Spleen (tissue), 11 donors: ENCODE results near the gene CLOCK. TPM values are rescaled to one million over a fixed set of nuclear protein-coding genes. Genes with fewer than 3 reads are reported as not detected.

Experiments
- DNase-seq: peaks from one replicate; pipeline ENCODE4 v3.0.0-alpha.2; 2020
- H3K27ac ChIP-seq, 8 donors: fragments of 200-600 bp; sonication (generic) in 7 of 8; 1 replicate in 4 of 8; 2 replicates in 4 of 8; pipeline versions ENCODE4 v1.5.0 to v1.8.0; 2016 to 2021; ENCODE audit warnings: inconsistent platforms in 4 of 8, mild to moderate bottlenecking in 4 of 8, moderate library complexity in 1 of 8
- H3K27me3 ChIP-seq, 7 donors: fragments of 200-600 bp; sonication (generic) in 6 of 7; replicated peaks in 1 of 7; 1 replicate in 4 of 7; 2 replicates in 3 of 7; pipeline versions ENCODE4 v1.5.0 to v1.8.0; 2016 to 2021; ENCODE audit warnings: inconsistent platforms in 3 of 7, mild to moderate bottlenecking in 1 of 7
- H3K36me3 ChIP-seq, 6 donors: fragments of 200-600 bp; sonication (generic) in 5 of 6; 1 replicate in 4 of 6; 2 replicates in 2 of 6; pipeline versions ENCODE4 v1.5.0 to v1.8.0; 2016 to 2021; ENCODE audit warnings: inconsistent platforms in 2 of 6
- H3K4me1 ChIP-seq, 6 donors: fragments of 200-600 bp; sonication (generic) in 5 of 6; 1 replicate in 3 of 6; 2 replicates in 3 of 6; pipeline versions ENCODE4 v1.5.0 to v1.8.0; 2016 to 2021; ENCODE audit warnings: inconsistent platforms in 3 of 6
- H3K4me3 ChIP-seq, 8 donors: fragments of 200-600 bp; sonication (generic) in 7 of 8; 1 replicate in 4 of 8; 2 replicates in 4 of 8; pipeline versions ENCODE4 v1.5.0 to v1.8.0; 2016 to 2021; ENCODE audit warnings: inconsistent platforms in 4 of 8, mild to moderate bottlenecking in 4 of 8, moderate library complexity in 2 of 8
- H3K9me3 ChIP-seq, 8 donors: fragments of 200-600 bp; sonication (generic) in 7 of 8; 1 replicate in 4 of 8; 2 replicates in 4 of 8; pipeline versions ENCODE4 v1.5.0 to v1.8.0; 2016 to 2021; ENCODE audit warnings: inconsistent platforms in 4 of 8
- POLR2A ChIP-seq, 3 donors: fragments of 450-650 bp; IDR thresholded peaks; one replicate each; pipeline ENCODE4 v1.5.1; 2017; ENCODE audit warnings: antibody characterized with exemption in 3 of 3, mild to moderate bottlenecking in 1 of 3
- POLR2AphosphoS5 ChIP-seq, 3 donors: sonication (generic); formaldehyde crosslinking; IDR thresholded peaks; one replicate each; pipeline ENCODE4 v1.5.1; 2017; ENCODE audit warnings: antibody characterized with exemption in 3 of 3
- WGBS, 5 donors: extraction: QIAGEN DNeasy Blood & Tissue Kit in 3 of 5; methylation state at CpG; one replicate each; pipeline versions ENCODE4 v1.1.5 to v1.1.7; 2013 to 2018; 5-methylcytosine and 5-hydroxymethylcytosine counted together
- intact Hi-C: fragments of 100-400 bp; cut with DNase I; formaldehyde crosslinking; loops from one replicate; pipeline ENCODE4 v1.15.0; 2023; ENCODE audit warnings: low total_unique reads
- polyA plus RNA-seq, 3 donors: library from polyadenylated mRNA; stranded (reverse); fragments of 200-250 nt; gene quantifications; one replicate each; pipeline ENCODE4 v1.2.1, GENCODE V29; 2013
- total RNA-seq, 7 donors: library from RNA; depleted of rRNA in 3 of 7; stranded (reverse); fragments of >200 nt in 3 of 7; fragmentation: NEBNext Ultra II Directional in 4 of 7; extraction: Animal tissue kit (Norgen Biotek cat#: 25700) in 4 of 7; gene quantifications; one replicate each; pipeline versions ENCODE4 v1.1.0 to v1.2.1, GENCODE V29; 2016 to 2021
- TF ChIP-seq, protein P1 (sequence below), 11 experiments: fragments of 200-600 bp in 7 of 11; fragments of 450-650 bp in 4 of 11; sonication (generic) in 4 of 11; IDR thresholded peaks in 8 of 11; conservative IDR thresholded peaks in 3 of 11; 1 replicate in 7 of 11; 2 replicates in 4 of 11; pipeline versions ENCODE4 v1.4.0 to v1.8.0; 2016 to 2021; ENCODE audit warnings: antibody characterized with exemption in 11 of 11, inconsistent platforms in 4 of 11, mild to moderate bottlenecking in 1 of 11
- donor health status: healthy with polysubstance abuse.
- donor health status: DM: no; HTN: no; CAD: no; lungs with moderate emphysema.
- donor health status: DM: no; HTN: no; CAD: no.
- donor health status: Bipolar disorder and iron deficiency.
- donor health status: healthy.
- donor health status: DM: no; HTN: no; CAD: no.
- donor health status: DM: yes; HTN: yes; CAD: no.

Gene CLOCK
- total and polyA plus RNA-seq, 10 donors: 1.9 to 29.4 (median 18.1) TPM

DNA sequence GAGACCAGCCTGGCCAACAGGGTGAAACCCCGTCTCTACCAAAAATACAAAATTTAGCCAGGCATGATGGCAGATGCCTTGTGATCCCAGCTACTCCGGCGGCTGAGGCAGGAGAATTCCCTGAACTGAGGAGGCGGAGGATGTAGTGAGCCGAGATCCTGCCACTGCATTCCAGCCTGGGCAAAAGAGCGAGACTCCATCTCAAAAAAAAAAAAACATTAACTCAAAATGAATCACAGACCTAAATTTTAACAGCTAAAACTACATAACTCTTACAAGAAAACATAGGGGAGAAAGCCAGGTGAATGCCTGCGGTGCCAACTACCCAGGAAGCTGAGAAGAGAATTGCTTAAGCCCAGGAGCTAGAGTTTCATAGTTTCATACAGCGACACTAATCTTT, 96.1 kb downstream of the CLOCK start:
- H3K36me3 ChIP-seq: peaks cover 0 to 82% (median 28%) of the 10 kb centered on the region in 6 donors
- H3K27ac ChIP-seq: no peak overlapping the region
- WGBS, 5 donors: 85 to 97% (median 89%) methylated on average over 8 of the region's 8 CpGs
- H3K27me3 ChIP-seq: no peaks in the 10 kb centered on the region
- intact Hi-C loops: no loop called here
- DNase-seq: no peak
- H3K4me3 ChIP-seq: no peak overlapping the region
- H3K9me3 ChIP-seq: no peaks in the 10 kb centered on the region
- no peak for TF ChIP-seq POLR2A (IDR thresholded peaks at IDR 0.05)
- peaks cover 0 to 14% (median 3%) of the 10 kb centered on the region in 6 donors for H3K4me1 ChIP-seq

DNA sequence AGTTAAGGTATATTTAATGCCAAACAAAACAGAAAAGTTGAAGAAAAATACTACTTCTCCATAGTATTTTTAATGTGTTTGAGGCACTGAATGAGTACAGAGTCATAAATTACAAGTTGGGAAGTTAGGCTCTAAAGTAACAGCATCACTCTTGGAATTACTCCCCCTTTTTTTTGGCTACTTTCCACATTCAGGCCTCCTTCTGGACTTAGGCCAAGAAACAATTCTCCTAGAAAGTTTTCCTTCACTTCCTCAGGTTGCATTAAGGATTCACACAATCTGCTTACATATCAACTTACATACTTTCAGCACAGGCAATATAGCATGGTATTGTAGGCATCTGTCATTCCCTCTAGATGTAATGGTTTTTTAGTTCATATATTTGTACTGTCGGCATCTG, 98.9 kb downstream of the CLOCK start:
- H3K4me3 ChIP-seq: no peak overlapping the region
- peaks cover 0 to 78% (median 31%) of the 10 kb centered on the region in 6 donors for H3K36me3 ChIP-seq
- intact Hi-C loops: no loop called here
- TF ChIP-seq, protein P1, sequence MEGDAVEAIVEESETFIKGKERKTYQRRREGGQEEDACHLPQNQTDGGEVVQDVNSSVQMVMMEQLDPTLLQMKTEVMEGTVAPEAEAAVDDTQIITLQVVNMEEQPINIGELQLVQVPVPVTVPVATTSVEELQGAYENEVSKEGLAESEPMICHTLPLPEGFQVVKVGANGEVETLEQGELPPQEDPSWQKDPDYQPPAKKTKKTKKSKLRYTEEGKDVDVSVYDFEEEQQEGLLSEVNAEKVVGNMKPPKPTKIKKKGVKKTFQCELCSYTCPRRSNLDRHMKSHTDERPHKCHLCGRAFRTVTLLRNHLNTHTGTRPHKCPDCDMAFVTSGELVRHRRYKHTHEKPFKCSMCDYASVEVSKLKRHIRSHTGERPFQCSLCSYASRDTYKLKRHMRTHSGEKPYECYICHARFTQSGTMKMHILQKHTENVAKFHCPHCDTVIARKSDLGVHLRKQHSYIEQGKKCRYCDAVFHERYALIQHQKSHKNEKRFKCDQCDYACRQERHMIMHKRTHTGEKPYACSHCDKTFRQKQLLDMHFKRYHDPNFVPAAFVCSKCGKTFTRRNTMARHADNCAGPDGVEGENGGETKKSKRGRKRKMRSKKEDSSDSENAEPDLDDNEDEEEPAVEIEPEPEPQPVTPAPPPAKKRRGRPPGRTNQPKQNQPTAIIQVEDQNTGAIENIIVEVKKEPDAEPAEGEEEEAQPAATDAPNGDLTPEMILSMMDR (IDR thresholded peaks at IDR 0.05 in 8 of 11, conservative IDR thresholded peaks at IDR 0.05 in 3 of 11): no peak
- TF ChIP-seq POLR2AphosphoS5 (IDR thresholded peaks at IDR 0.05) (no peak), POLR2A (IDR thresholded peaks at IDR 0.05) (no peak)
- WGBS, 5 donors: 93 to 98% (median 96%) methylated on average over 1 of the region's 1 CpG
- H3K27ac ChIP-seq: no peak overlapping the region
- H3K4me1 ChIP-seq: peaks cover 0 to 14% (median 3%) of the 10 kb centered on the region in 6 donors
- DNase-seq: no peak
- no peaks in the 10 kb centered on the region for H3K27me3 ChIP-seq
- no peaks in the 10 kb centered on the region for H3K9me3 ChIP-seq

DNA sequence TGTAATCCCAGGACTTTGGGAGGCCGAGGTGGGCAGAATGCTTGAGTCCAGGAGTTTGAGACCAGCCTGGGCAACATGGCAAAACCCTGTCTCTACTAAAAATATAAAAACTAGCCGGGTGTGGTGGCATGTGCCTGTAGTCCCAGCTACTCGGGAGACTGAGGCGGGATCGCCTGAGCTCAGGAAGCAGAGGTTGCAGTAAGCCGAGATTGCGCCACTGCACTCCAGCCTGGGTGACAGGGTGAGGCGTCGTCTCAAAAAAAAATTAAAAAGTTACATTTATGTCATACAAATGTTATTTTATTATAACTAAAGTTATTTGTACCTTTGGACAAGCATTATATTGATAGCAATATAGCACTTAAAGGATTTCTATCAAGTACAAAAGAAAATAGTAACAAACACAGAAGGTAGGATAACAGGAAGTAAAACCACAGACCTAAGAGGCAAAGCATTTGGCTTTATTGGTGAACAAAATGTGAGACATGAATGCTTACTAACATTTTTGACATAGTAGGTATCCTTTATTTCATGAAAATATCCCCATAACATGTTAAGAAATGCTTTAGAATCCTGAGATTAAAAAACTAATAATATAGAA, 99.5 kb downstream of the CLOCK start:
- intact Hi-C loops: no loop called here
- peaks cover 0 to 78% (median 31%) of the 10 kb centered on the region in 6 donors for H3K36me3 ChIP-seq
- H3K4me1 ChIP-seq: peaks cover 0 to 14% (median 3%) of the 10 kb centered on the region in 6 donors
- WGBS, 5 donors: 66 to 92% (median 78%) methylated on average over 9 of the region's 9 CpGs
- H3K9me3 ChIP-seq: no peaks in the 10 kb centered on the region
- TF ChIP-seq, protein P1 (IDR thresholded peaks at IDR 0.05 in 8 of 11, conservative IDR thresholded peaks at IDR 0.05 in 3 of 11): no peak
- TF ChIP-seq POLR2AphosphoS5 (IDR thresholded peaks at IDR 0.05) (no peak), POLR2A (IDR thresholded peaks at IDR 0.05) (no peak)
- H3K27ac ChIP-seq: peak overlapping the region in 1 of 8 donors; percentile 21
- no peak overlapping the region for H3K4me3 ChIP-seq
- DNase-seq: no peak
- no peaks in the 10 kb centered on the region for H3K27me3 ChIP-seq

DNA sequence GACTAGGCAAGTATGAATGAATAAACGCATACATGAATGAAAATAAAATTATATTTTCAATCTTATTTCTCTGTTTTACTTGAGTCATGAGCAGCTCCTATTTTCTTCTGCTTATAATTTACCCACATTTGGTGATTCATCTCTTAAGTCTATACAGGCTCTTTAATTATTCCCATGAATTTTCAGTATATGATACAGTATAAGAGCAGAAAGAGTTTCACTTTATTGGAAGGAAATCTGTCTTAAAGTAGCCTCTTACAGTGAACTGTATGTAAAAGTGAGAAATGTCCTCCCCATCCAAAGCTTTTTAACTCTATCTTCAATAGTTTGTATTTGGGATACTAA, 100.2 kb downstream of the CLOCK start:
- Histone ChIP-seq H3K36me3 (peaks cover 0 to 78% (median 26%) of the 10 kb centered on the region in 6 donors), H3K4me1 (peaks cover 0 to 14% (median 3%) of the 10 kb centered on the region in 6 donors), H3K27me3 (no peaks in the 10 kb centered on the region), H3K27ac (no peak overlapping the region), H3K9me3 (no peaks in the 10 kb centered on the region), H3K4me3 (no peak overlapping the region)
- WGBS, 5 donors: 91 to 100% (median 97%) methylated on average over 1 of the region's 1 CpG
- no peak for DNase-seq
- intact Hi-C loops: no loop called here
- TF ChIP-seq, protein P1 (IDR thresholded peaks at IDR 0.05 in 8 of 11, conservative IDR thresholded peaks at IDR 0.05 in 3 of 11): no peak
- TF ChIP-seq POLR2AphosphoS5 (IDR thresholded peaks at IDR 0.05) (no peak), POLR2A (IDR thresholded peaks at IDR 0.05) (no peak)
